Mesothelial cell of epicardium (in vitro differentiated cells): ENCODE data around the gene DUS1L. TPM values are rescaled to one million over a fixed set of nuclear protein-coding genes. Genes with fewer than 3 reads are reported as not detected.

Experiments used
- DNase-seq, 2 experiments: peaks; one replicate each; pipeline ENCODE4 v3.0.0; 2021; ENCODE audit warnings: low spot score in 2 of 2; ENCODE audit not compliant: unreplicated experiment in 2 of 2
- H3K27ac Mint-ChIP-seq: 2 replicates; pipeline ENCODE4 v1.8.0; 2021; ENCODE audit warnings: mixed read lengths
- H3K27me3 Mint-ChIP-seq: 2 replicates; pipeline ENCODE4 v1.8.0; 2021; ENCODE audit warnings: low read depth, mixed read lengths
- H3K36me3 Mint-ChIP-seq: 2 replicates; pipeline ENCODE4 v1.8.0; 2021; ENCODE audit warnings: mixed read lengths
- H3K4me1 Mint-ChIP-seq: 2 replicates; pipeline ENCODE4 v1.8.0; 2021; ENCODE audit warnings: mixed read lengths
- H3K4me3 Mint-ChIP-seq: 2 replicates; pipeline ENCODE4 v1.8.0; 2021; ENCODE audit warnings: mild to moderate bottlenecking, moderate library complexity, mixed read lengths
- H3K9me3 Mint-ChIP-seq: 2 replicates; pipeline ENCODE4 v1.8.0; 2021; ENCODE audit warnings: mixed read lengths
- CTCF ChIP-seq: fragments of 200-600 bp; sonication (generic); IDR thresholded peaks from one replicate; pipeline ENCODE4 v1.5.0; 2021; ENCODE audit warnings: antibody characterized with exemption; ENCODE audit not compliant: unreplicated experiment
- total RNA-seq: library from RNA; stranded (reverse); gene quantifications from 3 replicates; pipeline ENCODE4 v1.2.1, GENCODE V29; 2021

The DUS1L gene
- total RNA-seq, 1 donor from 2014 or later = 94.9 TPM

DNA sequence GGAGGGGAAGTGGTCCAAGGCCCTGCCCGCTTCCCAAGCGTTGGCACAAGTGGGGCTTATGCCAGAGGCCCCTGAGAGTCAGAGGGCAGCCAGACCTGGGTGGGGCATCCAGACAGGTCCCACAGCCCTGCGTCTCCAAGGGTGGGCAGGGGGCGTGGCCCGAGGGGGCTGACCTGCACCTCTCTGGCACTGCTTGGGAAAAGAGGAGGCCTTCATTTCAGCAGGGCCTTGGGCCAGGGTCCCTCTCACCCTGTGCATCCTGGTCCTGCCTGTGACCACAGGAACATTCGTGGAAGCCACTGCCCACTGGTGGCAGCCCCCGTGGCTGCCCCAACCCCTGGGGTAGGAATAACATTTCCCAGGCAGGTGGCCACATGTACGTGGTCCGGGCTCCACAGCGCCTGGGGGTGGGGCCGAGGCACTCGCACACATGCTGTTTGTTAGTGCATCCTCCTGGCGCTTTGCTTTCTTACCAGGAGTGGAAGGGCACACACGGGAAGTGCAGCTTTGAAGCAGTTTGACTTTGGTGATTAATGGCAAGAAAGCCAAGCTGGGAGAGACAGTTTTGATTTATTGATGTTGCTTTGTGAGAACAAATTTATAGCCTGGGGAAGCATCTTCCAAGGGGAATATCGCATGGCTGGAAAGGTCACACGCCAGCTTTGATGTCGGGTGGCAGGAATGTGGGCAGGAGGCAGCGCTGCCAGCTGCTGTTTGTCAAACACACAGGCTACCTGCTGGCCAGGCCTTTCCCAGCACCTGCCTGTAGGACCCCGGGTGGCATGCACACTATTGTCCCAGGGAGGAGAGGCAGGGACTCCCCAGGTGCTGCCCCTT is 47.2 kb downstream of the DUS1L start:
- H3K36me3 Mint-ChIP-seq = no peaks in the 10 kb centered on the region
- no peaks in the 10 kb centered on the region for H3K9me3 Mint-ChIP-seq

GRCh38 chr17:82017612-82018151 is 47.9 kb downstream of the DUS1L start:
- Mint-ChIP-seq H3K36me3 (no peaks in the 10 kb centered on the region), H3K4me3 (no peak overlapping the region), H3K9me3 (no peaks in the 10 kb centered on the region), H3K27me3 (no peaks in the 10 kb centered on the region), H3K27ac (no peak overlapping the region), H3K4me1 (peaks cover 17% of the 10 kb centered on the region)
- no peak for DNase-seq
- no peak for TF ChIP-seq CTCF

More for the DNA sequence above, 47.2 kb downstream of the DUS1L start:
- no peak overlapping the region for H3K27ac Mint-ChIP-seq
- peaks cover 14% of the 10 kb centered on the region for H3K4me1 Mint-ChIP-seq
- no peak overlapping the region for H3K4me3 Mint-ChIP-seq
- no peak for TF ChIP-seq CTCF
- no peak for DNase-seq
- no peaks in the 10 kb centered on the region for H3K27me3 Mint-ChIP-seq

DNA sequence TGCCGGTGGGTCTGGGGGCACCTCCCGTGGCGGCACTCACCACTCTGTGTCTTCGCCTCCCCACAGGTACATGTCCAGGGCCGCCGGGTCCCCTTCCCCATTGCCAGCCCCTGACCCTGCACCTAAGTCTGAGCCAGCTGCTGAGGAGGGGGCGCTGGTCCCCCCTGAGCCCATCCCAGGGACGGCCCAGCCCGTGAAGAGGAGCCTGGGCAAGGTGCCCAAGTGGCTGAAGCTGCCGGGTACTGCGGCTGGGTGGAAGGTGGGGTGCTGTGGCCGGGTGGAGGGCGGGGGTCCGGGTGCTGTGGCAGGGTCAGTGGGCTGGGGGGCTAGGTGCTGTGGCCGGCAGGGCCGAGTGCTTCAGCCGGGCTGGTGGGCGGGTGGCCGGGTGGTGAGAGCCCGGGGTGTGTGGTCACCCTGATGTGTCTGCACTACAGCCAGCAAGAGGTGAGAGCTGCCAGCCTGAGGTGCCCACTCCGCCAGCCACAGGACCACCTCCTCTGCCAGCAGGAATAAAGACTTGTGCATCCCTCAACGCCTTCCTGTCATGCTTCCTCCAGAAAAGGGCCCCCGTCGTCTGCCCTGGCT is 48.6 kb downstream of the DUS1L start:
- Mint-ChIP-seq H3K9me3 (no peaks in the 10 kb centered on the region), H3K27me3 (no peaks in the 10 kb centered on the region), H3K4me1 (peaks cover 16% of the 10 kb centered on the region), H3K27ac (no peak overlapping the region), H3K4me3 (no peak overlapping the region), H3K36me3 (no peaks in the 10 kb centered on the region)
- DNase-seq = no peak
- TF ChIP-seq CTCF = no peak

GRCh38 chr17:82016061-82016874 is 49.3 kb downstream of the DUS1L start:
- TF ChIP-seq CTCF = no peak
- Mint-ChIP-seq H3K36me3 (no peaks in the 10 kb centered on the region), H3K4me3 (no peak overlapping the region), H3K27ac (no peak overlapping the region), H3K27me3 (no peaks in the 10 kb centered on the region), H3K4me1 (peaks cover 11% of the 10 kb centered on the region), H3K9me3 (no peaks in the 10 kb centered on the region)
- DNase-seq = no peak

DNA sequence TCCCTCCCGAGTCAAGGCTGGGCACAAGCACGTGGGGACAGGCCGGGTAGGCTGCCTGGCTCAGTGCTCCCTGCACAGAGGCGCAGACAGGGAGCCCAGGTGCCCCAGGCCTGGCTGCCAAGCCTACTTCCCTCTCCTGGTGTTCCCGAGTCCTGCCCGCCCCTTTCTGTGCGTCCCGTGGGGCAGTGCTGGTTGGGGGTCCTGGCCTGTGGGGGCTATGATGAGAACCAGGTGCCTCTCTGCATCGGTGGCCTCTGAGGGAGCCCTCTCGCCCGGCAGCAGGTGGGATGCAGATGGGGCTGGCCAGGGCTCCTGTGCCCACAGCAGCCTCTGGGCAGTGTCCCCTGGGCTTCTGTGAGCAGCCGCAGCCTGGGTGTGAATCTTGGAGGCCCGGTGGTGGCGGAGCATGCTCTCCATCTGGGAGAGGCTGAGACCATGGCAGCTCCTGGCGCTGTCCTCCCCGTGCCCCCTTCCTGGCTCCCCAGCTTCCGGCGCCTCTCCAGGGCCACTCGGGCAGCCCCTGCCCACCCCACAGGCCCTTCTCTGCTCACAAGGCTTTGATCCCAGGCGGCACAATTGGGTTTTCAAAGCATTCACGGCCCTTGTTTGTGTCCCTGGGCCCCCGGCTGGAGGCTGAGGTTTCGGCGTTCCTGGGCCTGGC is 50.2 kb downstream of the DUS1L start:
- H3K27ac Mint-ChIP-seq = no peak overlapping the region
- no peaks in the 10 kb centered on the region for H3K9me3 Mint-ChIP-seq
- H3K4me1 Mint-ChIP-seq = peaks cover 11% of the 10 kb centered on the region
- TF ChIP-seq CTCF = no peak
- no peak for DNase-seq
- H3K36me3 Mint-ChIP-seq = no peaks in the 10 kb centered on the region
- H3K4me3 Mint-ChIP-seq = no peak overlapping the region
- H3K27me3 Mint-ChIP-seq = no peaks in the 10 kb centered on the region
